GM12878 (cell line): ENCODE results near the gene PGAM2.
"Not testable (repeated sequence)": the region's sequence is repeated elsewhere in the genome, so short reads cannot be mapped to it uniquely, and the experiment has no call there.

ENCODE experiments used
- TF ChIP-seq, protein P1 (sequence below): IDR thresholded peaks from 2 replicates; pipeline ENCODE4 v1.6.1; 2011; ENCODE audit warnings: mild to moderate bottlenecking, low read depth, low read length, moderate library complexity; ENCODE audit not compliant: insufficient replicate concordance
- TF ChIP-seq, protein P2 (sequence below), 3 experiments: IDR thresholded peaks in 2 of 3; conservative IDR thresholded peaks in 1 of 3; 2 replicates each; pipeline ENCODE4 v1.5.1; 2011; ENCODE audit warnings: low read depth in 3 of 3, low read length in 3 of 3, mild to moderate bottlenecking in 3 of 3, control low read depth in 2 of 3, moderate library complexity in 2 of 3, inconsistent platforms in 1 of 3, mixed read lengths in 1 of 3; ENCODE audit not compliant: control insufficient read depth in 2 of 3, insufficient read depth in 1 of 3; ENCODE audit errors: extremely low read depth in 1 of 3

GRCh38 chr7:44030029-44030428 lies 35.3 kb downstream of the PGAM2 start:
- TF ChIP-seq, protein P1, sequence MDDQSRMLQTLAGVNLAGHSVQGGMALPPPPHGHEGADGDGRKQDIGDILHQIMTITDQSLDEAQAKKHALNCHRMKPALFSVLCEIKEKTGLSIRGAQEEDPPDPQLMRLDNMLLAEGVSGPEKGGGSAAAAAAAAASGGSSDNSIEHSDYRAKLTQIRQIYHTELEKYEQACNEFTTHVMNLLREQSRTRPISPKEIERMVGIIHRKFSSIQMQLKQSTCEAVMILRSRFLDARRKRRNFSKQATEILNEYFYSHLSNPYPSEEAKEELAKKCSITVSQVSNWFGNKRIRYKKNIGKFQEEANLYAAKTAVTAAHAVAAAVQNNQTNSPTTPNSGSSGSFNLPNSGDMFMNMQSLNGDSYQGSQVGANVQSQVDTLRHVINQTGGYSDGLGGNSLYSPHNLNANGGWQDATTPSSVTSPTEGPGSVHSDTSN, result not testable (repeated sequence)
- TF ChIP-seq, protein P2, sequence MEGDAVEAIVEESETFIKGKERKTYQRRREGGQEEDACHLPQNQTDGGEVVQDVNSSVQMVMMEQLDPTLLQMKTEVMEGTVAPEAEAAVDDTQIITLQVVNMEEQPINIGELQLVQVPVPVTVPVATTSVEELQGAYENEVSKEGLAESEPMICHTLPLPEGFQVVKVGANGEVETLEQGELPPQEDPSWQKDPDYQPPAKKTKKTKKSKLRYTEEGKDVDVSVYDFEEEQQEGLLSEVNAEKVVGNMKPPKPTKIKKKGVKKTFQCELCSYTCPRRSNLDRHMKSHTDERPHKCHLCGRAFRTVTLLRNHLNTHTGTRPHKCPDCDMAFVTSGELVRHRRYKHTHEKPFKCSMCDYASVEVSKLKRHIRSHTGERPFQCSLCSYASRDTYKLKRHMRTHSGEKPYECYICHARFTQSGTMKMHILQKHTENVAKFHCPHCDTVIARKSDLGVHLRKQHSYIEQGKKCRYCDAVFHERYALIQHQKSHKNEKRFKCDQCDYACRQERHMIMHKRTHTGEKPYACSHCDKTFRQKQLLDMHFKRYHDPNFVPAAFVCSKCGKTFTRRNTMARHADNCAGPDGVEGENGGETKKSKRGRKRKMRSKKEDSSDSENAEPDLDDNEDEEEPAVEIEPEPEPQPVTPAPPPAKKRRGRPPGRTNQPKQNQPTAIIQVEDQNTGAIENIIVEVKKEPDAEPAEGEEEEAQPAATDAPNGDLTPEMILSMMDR (IDR thresholded peaks at IDR 0.05 in 2 of 3, conservative IDR thresholded peaks at IDR 0.05 in 1 of 3; ENCODE audit: control insufficient read depth in 2 of 3, extremely low read depth in 1 of 3, insufficient read depth in 1 of 3, low read depth in 3 of 3, low read length in 3 of 3), result not testable (repeated sequence)
